HG03439 (cell line): Measurements from ENCODE around the gene ANKRD39.
"Not testable (repeated sequence)": the region's sequence is repeated elsewhere in the genome, so short reads cannot be mapped to it uniquely, and the experiment has no call there.

Source experiments
- ATAC-seq: cut with Tn5 transposase; IDR thresholded peaks from one replicate; pipeline ENCODE4 v1.9.1; 2021; ENCODE audit warnings: mild to moderate bottlenecking, moderate library complexity; ENCODE audit not compliant: unreplicated experiment

ANKRD39 gene

GRCh38 chr2:96857667-96858372 is at the start of gene ANKRD39:
ANKRD39 (minus strand) TSS chr2:96858016; CDS start chr2:96857987, 29 bp downstream.
- ATAC-seq: peak; percentile 96

GRCh38 chr2:96906729-96907114 is 48.9 kb upstream of the ANKRD39 start:
- ATAC-seq: no peak

GRCh38 chr2:96903815-96904214 is 46.0 kb upstream of the ANKRD39 start:
- ATAC-seq: no peak

- no peak for ATAC-seq
Observed at GRCh38 chr2:96903318-96903717, 45.5 kb upstream of the ANKRD39 start.

- no peak for ATAC-seq
Observed at GRCh38 chr2:96900237-96900636, 42.4 kb upstream of the ANKRD39 start.

- ATAC-seq: no peak
Observed at GRCh38 chr2:96899413-96899741, 41.6 kb upstream of the ANKRD39 start.

GRCh38 chr2:96898641-96899412 is 41.0 kb upstream of the ANKRD39 start:
- ATAC-seq: no peak

- no peak for ATAC-seq
Observed at GRCh38 chr2:96898135-96898505, 40.3 kb upstream of the ANKRD39 start.

GRCh38 chr2:96897491-96898134 is 39.8 kb upstream of the ANKRD39 start:
- ATAC-seq: no peak

GRCh38 chr2:96895746-96896651 is 38.2 kb upstream of the ANKRD39 start:
- ATAC-seq: no peak

GRCh38 chr2:96895032-96895745 is 37.4 kb upstream of the ANKRD39 start:
- ATAC-seq: no peak

- ATAC-seq: no peak
Observed at GRCh38 chr2:96894151-96894531, 36.3 kb upstream of the ANKRD39 start.

- no peak for ATAC-seq
Observed at GRCh38 chr2:96893289-96894150, 35.7 kb upstream of the ANKRD39 start.

- no peak for ATAC-seq
Observed at GRCh38 chr2:96891591-96892333, 33.9 kb upstream of the ANKRD39 start.

GRCh38 chr2:96890726-96891385 is 33.0 kb upstream of the ANKRD39 start:
- no peak for ATAC-seq

GRCh38 chr2:96890252-96890651 is 32.4 kb upstream of the ANKRD39 start:
- ATAC-seq: no peak

GRCh38 chr2:96889502-96889901 is 31.7 kb upstream of the ANKRD39 start:
- ATAC-seq: not testable (repeated sequence)
